Ovary (tissue), 9 donors: ENCODE measurements around the gene MID2. TPM values are rescaled to one million over a fixed set of nuclear protein-coding genes. Genes with fewer than 3 reads are reported as not detected.
"Not testable (repeated sequence)": the region's sequence is repeated elsewhere in the genome, so short reads cannot be mapped to it uniquely, and the experiment has no call there.

Experiments
- DNase-seq, 5 donors: peaks; one replicate each; pipeline ENCODE4 v3.0.0-alpha.2; 2019 to 2020
- H3K27ac ChIP-seq, 2 donors: fragments of 200-600 bp; one replicate each; pipeline versions ENCODE4 v1.5.1 to v1.8.0; 2019 to 2022
- H3K27me3 ChIP-seq: fragments of 200-600 bp; one replicate; pipeline ENCODE4 v1.8.0; 2022
- H3K36me3 ChIP-seq: fragments of 200-600 bp; sonication (generic); one replicate; pipeline ENCODE4 v1.5.1; 2019
- H3K4me1 ChIP-seq: one replicate; pipeline ENCODE4 v1.8.1; 2013; ENCODE audit warnings: mild to moderate bottlenecking, moderate library complexity; ENCODE audit not compliant: insufficient read depth
- H3K4me3 ChIP-seq: fragments of 200-600 bp; sonication (generic); one replicate; pipeline ENCODE4 v1.5.1; 2017
- H3K9me3 ChIP-seq, 2 donors: fragments of 200-600 bp in 1 of 2; sonication (generic) in 1 of 2; one replicate each; pipeline versions ENCODE4 v1.5.1 to v1.8.1; 2013 to 2019; ENCODE audit warnings: mild to moderate bottlenecking in 1 of 2, moderate library complexity in 1 of 2
- CTCF ChIP-seq, 3 donors: fragments of 450-650 bp in 2 of 3; fragments of 200-600 bp in 1 of 3; IDR thresholded peaks; one replicate each; pipeline versions ENCODE4 v1.5.1 to v1.8.0; 2016 to 2022; ENCODE audit warnings: antibody characterized with exemption in 3 of 3, mild to moderate bottlenecking in 1 of 3
- EP300 ChIP-seq: sonication (generic); formaldehyde crosslinking; IDR thresholded peaks from one replicate; pipeline ENCODE4 v1.6.1; 2017; ENCODE audit warnings: antibody characterized with exemption
- POLR2A ChIP-seq: fragments of 450-650 bp; IDR thresholded peaks from one replicate; pipeline ENCODE4 v1.6.1; 2017; ENCODE audit warnings: antibody characterized with exemption, mild to moderate bottlenecking, moderate library complexity
- WGBS, 3 donors: extraction: QIAGEN DNeasy Blood & Tissue Kit in 1 of 3; methylation state at CpG; one replicate each; pipeline versions ENCODE4 v1.1.5 to v1.1.7; 2013 to 2017; 5-methylcytosine and 5-hydroxymethylcytosine counted together
- intact Hi-C, 4 donors: fragments of 100-400 bp; cut with DNase I; formaldehyde crosslinking; loops; one replicate each; pipeline versions ENCODE4 v1.11.0 to v1.15.1; 2022 to 2023
- polyA plus RNA-seq, 2 donors: library from polyadenylated mRNA; stranded (reverse); fragments of 200-250 nt in 1 of 2; fragments of 350-450 nt in 1 of 2; fragmentation: Illumina TruSeq in 1 of 2; extraction: RNeasy Lipid Tissue Mini Kit (QIAGEN cat#74804) in 1 of 2; gene quantifications; one replicate each; pipeline ENCODE4 v1.2.3, GENCODE V29; 2013 to 2014
- total RNA-seq, 7 donors: library from RNA; depleted of rRNA in 2 of 7; stranded (reverse); fragments of >200 nt in 2 of 7; fragmentation: NEBNext Ultra II Directional in 3 of 7; extraction: Animal tissue kit (Norgen Biotek cat#: 25700) in 3 of 7; gene quantifications; one replicate each; pipeline versions ENCODE4 v1.1.0 to v1.2.4, GENCODE V29; 2016 to 2023
- donor health status: DM: no; HTN: no; CAD: no; lungs with moderate emphysema.
- donor health status: DM: no; HTN: no; CAD: no.
- donor health status: Bipolar disorder and iron deficiency.
- donor health status: DM: yes; HTN: yes; CAD: no.
- donor health status: DM: no; HTN: no; CAD: no.
- donor health status: DM: yes; HTN: yes; CAD: no.

The MID2 gene
- total and polyA plus RNA-seq, 9 donors = 4.3 to 29.6 (median 22.1) TPM

- intact Hi-C loops = no loop called here
- Histone ChIP-seq H3K36me3 (no peaks in the 10 kb centered on the region), H3K9me3 (no peaks in the 10 kb centered on the region), H3K4me1 (no peaks in the 10 kb centered on the region), H3K27ac (no peak overlapping the region), H3K4me3 (no peak overlapping the region), H3K27me3 (no peaks in the 10 kb centered on the region)
- TF ChIP-seq POLR2A (no peak), EP300 (no peak), CTCF (IDR thresholded peaks at IDR 0.05) (no peak)
- DNase-seq = no peak
- WGBS, 3 donors = 85 to 90% (median 88%) methylated on average over 9 of the region's 9 CpGs
Observed at GRCh38 chrX:107780525-107780924, 45.1 kb upstream of the MID2 start.

GRCh38 chrX:107787827-107788226 lies 37.8 kb upstream of the MID2 start:
- intact Hi-C loops = no loop called here
- TF ChIP-seq CTCF (IDR thresholded peaks at IDR 0.05) = no peak
- TF ChIP-seq EP300 = no peak
- TF ChIP-seq POLR2A = no peak
- Histone ChIP-seq H3K4me1 (no peaks in the 10 kb centered on the region), H3K27ac (peak overlapping the region in 1 of 2 donors; percentile 8), H3K4me3 (no peak overlapping the region), H3K9me3 (no peaks in the 10 kb centered on the region), H3K36me3 (no peaks in the 10 kb centered on the region), H3K27me3 (no peaks in the 10 kb centered on the region)
- DNase-seq = no peak
- 4 to 14% (median 13%) methylated on average over 1 of the region's 1 CpG for WGBS, 3 donors

- no peak overlapping the region for H3K4me3 ChIP-seq
- no peak overlapping the region for H3K27ac ChIP-seq
- intact Hi-C loops = no loop called here
- H3K4me1 ChIP-seq = no peaks in the 10 kb centered on the region
- no peak for DNase-seq
- 70 to 84% (median 80%) methylated on average over 1 of the region's 1 CpG for WGBS, 3 donors
- TF ChIP-seq POLR2A (no peak), CTCF (IDR thresholded peaks at IDR 0.05) (no peak)
- H3K36me3 ChIP-seq = no peaks in the 10 kb centered on the region
- H3K9me3 ChIP-seq = no peaks in the 10 kb centered on the region
- no peaks in the 10 kb centered on the region for H3K27me3 ChIP-seq
Observed at GRCh38 chrX:107804427-107804826, 21.2 kb upstream of the MID2 start.

- DNase-seq = no peak
- H3K4me3 ChIP-seq = no peak overlapping the region
- WGBS, 3 donors = 76 to 79% (median 78%) methylated on average over 3 of the region's 3 CpGs
- no peaks in the 10 kb centered on the region for H3K27me3 ChIP-seq
- TF ChIP-seq POLR2A (no peak), EP300 (no peak), CTCF (IDR thresholded peaks at IDR 0.05) (no peak)
- no peaks in the 10 kb centered on the region for H3K9me3 ChIP-seq
- no peaks in the 10 kb centered on the region for H3K4me1 ChIP-seq
- no peak overlapping the region for H3K27ac ChIP-seq
- intact Hi-C loops = no loop called here
- no peaks in the 10 kb centered on the region for H3K36me3 ChIP-seq
Observed at GRCh38 chrX:107805179-107805578, 20.5 kb upstream of the MID2 start.

GRCh38 chrX:107810053-107810452 lies 15.6 kb upstream of the MID2 start:
- intact Hi-C loops, H3K27ac ChIP-seq, H3K36me3 ChIP-seq, H3K9me3 ChIP-seq, DNase-seq, H3K4me1 ChIP-seq, H3K4me3 ChIP-seq, H3K27me3 ChIP-seq: not testable (repeated sequence)
- WGBS, 3 donors = 75 to 89% (median 85%) methylated on average over 10 of the region's 10 CpGs
